CD4-positive, alpha-beta memory T cell (primary cell): Measurements from ENCODE around the gene MPRIP. TPM values are rescaled to one million over a fixed set of nuclear protein-coding genes. Genes with fewer than 3 reads are reported as not detected.
A peak's percentile ranks its signal among the peaks of the same experiment; 100 is the strongest.

Experiments used
- CTCF ChIA-PET: fragments of 350-600 bp; sonication (Branson Sonifier 250); formaldehyde crosslinking; loops from one replicate; lab custom pipeline; 2021; ENCODE audit warnings: inconsistent platforms; ENCODE audit not compliant: partially characterized antibody; lab: Charles Lee
- POLR2A ChIA-PET: fragments of 350-600 bp; sonication (Branson Sonifier 250); formaldehyde crosslinking; loops from one replicate; lab custom pipeline; 2021; ENCODE audit not compliant: partially characterized antibody; lab: Charles Lee
- DNase-seq, 5 donors: peaks; one replicate each; pipeline versions ENCODE4 v3.0.0 to v3.0.0-alpha.2; 2020 to 2022; ENCODE audit warnings: mixed read lengths in 1 of 5
- H3K27ac ChIP-seq: one replicate; pipeline ENCODE4 v1.7.0; 2013; ENCODE audit warnings: low read depth, low read length
- H3K27me3 ChIP-seq: 2 replicates; pipeline ENCODE4 v1.7.0; 2013; ENCODE audit warnings: mild to moderate bottlenecking, low read length, moderate library complexity; ENCODE audit not compliant: insufficient read depth
- H3K36me3 ChIP-seq: 2 replicates; pipeline ENCODE4 v1.7.0; 2013; ENCODE audit warnings: mild to moderate bottlenecking, low read length, moderate library complexity; ENCODE audit not compliant: insufficient read depth
- H3K4me1 ChIP-seq: 2 replicates; pipeline ENCODE4 v1.7.0; 2013; ENCODE audit warnings: mild to moderate bottlenecking, low read length, moderate library complexity; ENCODE audit not compliant: insufficient read depth
- H3K4me3 ChIP-seq, 2 donors: one replicate each; pipeline ENCODE4 v1.7.0; 2013; ENCODE audit warnings: low read length in 2 of 2, mild to moderate bottlenecking in 1 of 2
- H3K9me3 ChIP-seq, 2 donors: one replicate each; pipeline ENCODE4 v1.7.0; 2013; ENCODE audit warnings: low read length in 2 of 2, control low read depth in 1 of 2; ENCODE audit not compliant: control insufficient read depth in 1 of 2
- H3K27ac Mint-ChIP-seq, 7 donors: one replicate each; pipeline ENCODE4 v1.8.0; 2020 to 2021; ENCODE audit warnings: mixed read lengths in 7 of 7, mild to moderate bottlenecking in 6 of 7, inconsistent platforms in 3 of 7, moderate library complexity in 3 of 7
- H3K27me3 Mint-ChIP-seq, 2 donors: one replicate each; pipeline ENCODE4 v1.8.0; 2020 to 2021; ENCODE audit warnings: mixed read lengths in 2 of 2
- H3K36me3 Mint-ChIP-seq, 2 donors: one replicate each; pipeline ENCODE4 v1.8.0; 2020 to 2021; ENCODE audit warnings: mixed read lengths in 2 of 2, inconsistent platforms in 1 of 2, mild to moderate bottlenecking in 1 of 2
- H3K4me1 Mint-ChIP-seq, 4 donors: one replicate each; pipeline ENCODE4 v1.8.0; 2020 to 2021; ENCODE audit warnings: mixed read lengths in 4 of 4, mild to moderate bottlenecking in 1 of 4
- H3K4me3 Mint-ChIP-seq, 8 donors: one replicate each; pipeline ENCODE4 v1.8.0; 2020 to 2021; ENCODE audit warnings: mixed read lengths in 8 of 8, mild to moderate bottlenecking in 7 of 8, moderate library complexity in 6 of 8, inconsistent platforms in 3 of 8
- H3K9me3 Mint-ChIP-seq, 8 donors: one replicate each; pipeline ENCODE4 v1.8.0; 2020 to 2021; ENCODE audit warnings: mixed read lengths in 8 of 8, mild to moderate bottlenecking in 5 of 8, inconsistent platforms in 3 of 8, moderate library complexity in 1 of 8
- intact Hi-C: fragments of 100-400 bp; cut with micrococcal nuclease; formaldehyde crosslinking; loops from one replicate; pipeline ENCODE4 v1.15.1; 2023
- polyA plus RNA-seq, 2 donors: library from polyadenylated mRNA; unstranded; fragments of 300-500 nt; fragmentation: Illumina TruSeq; gene quantifications; one replicate each; pipeline ENCODE4 v1.2.3, GENCODE V29; 2021
- total RNA-seq, 2 experiments: library from RNA; stranded (reverse); gene quantifications; one replicate each; pipeline ENCODE4 v1.2.3, GENCODE V29; 2021

Gene MPRIP
- total and polyA plus RNA-seq, 4 experiments from 2014 or later, result 48.4 to 255 (median 152) TPM

- intact Hi-C loops, result no loop called here
- ChIA-PET POLR2A (no interaction called here), CTCF (no interaction called here)
- Histone ChIP-seq H3K27ac (no peak overlapping the region), H3K4me3 (no peak overlapping the region), H3K27me3 (no peaks in the 10 kb centered on the region), H3K9me3 (no peaks in the 10 kb centered on the region), H3K36me3 (peaks cover 20% of the 10 kb centered on the region), H3K4me1 (peaks cover 32% of the 10 kb centered on the region)
- H3K4me1 Mint-ChIP-seq, result peaks cover 31 to 55% (median 45%) of the 10 kb centered on the region in 4 donors
- H3K27ac Mint-ChIP-seq, result no peak overlapping the region
- peaks cover 3 to 10% of the 10 kb centered on the region in 2 donors for H3K36me3 Mint-ChIP-seq
- DNase-seq, result no peak
- H3K27me3 Mint-ChIP-seq, result no peaks in the 10 kb centered on the region
- H3K4me3 Mint-ChIP-seq, result no peak overlapping the region
- no peaks in the 10 kb centered on the region for H3K9me3 Mint-ChIP-seq
Measured at GRCh38 chr17:17059301-17059890, 17.1 kb downstream of the MPRIP start.

- intact Hi-C loops, result no loop called here
- no peaks in the 10 kb centered on the region for H3K9me3 ChIP-seq
- Mint-ChIP-seq H3K4me3 (no peak overlapping the region), H3K36me3 (peaks cover 3 to 10% of the 10 kb centered on the region in 2 donors), H3K27ac (peak overlapping the region in 5 of 7 donors; percentile 18 to 68 (median 36)), H3K9me3 (no peaks in the 10 kb centered on the region), H3K4me1 (peaks cover 36 to 60% (median 52%) of the 10 kb centered on the region in 4 donors), H3K27me3 (no peaks in the 10 kb centered on the region)
- H3K4me3 ChIP-seq, result no peak overlapping the region
- DNase-seq, result no peak
- peaks cover 40% of the 10 kb centered on the region for H3K4me1 ChIP-seq
- POLR2A ChIA-PET, result no interaction called here
- CTCF ChIA-PET, result no interaction called here
- peaks cover 20% of the 10 kb centered on the region for H3K36me3 ChIP-seq
- H3K27ac ChIP-seq, result no peak overlapping the region
- H3K27me3 ChIP-seq, result no peaks in the 10 kb centered on the region
Measured at GRCh38 chr17:17060001-17060922, 18.0 kb downstream of the MPRIP start.

GRCh38 chr17:17060930-17061329, 18.7 kb downstream of the MPRIP start:
- no peak overlapping the region for H3K4me3 ChIP-seq
- H3K36me3 ChIP-seq, result peaks cover 20% of the 10 kb centered on the region
- ChIA-PET CTCF (no interaction called here), POLR2A (no interaction called here)
- Mint-ChIP-seq H3K9me3 (no peaks in the 10 kb centered on the region), H3K4me1 (peaks cover 40 to 67% (median 57%) of the 10 kb centered on the region in 4 donors), H3K36me3 (peaks cover 3 to 10% of the 10 kb centered on the region in 2 donors), H3K4me3 (no peak overlapping the region), H3K27me3 (no peaks in the 10 kb centered on the region), H3K27ac (peak overlapping the region in 4 of 7 donors; percentile 23 to 68 (median 62))
- no peak overlapping the region for H3K27ac ChIP-seq
- peaks cover 47% of the 10 kb centered on the region for H3K4me1 ChIP-seq
- no peak for DNase-seq
- H3K9me3 ChIP-seq, result no peaks in the 10 kb centered on the region
- no peaks in the 10 kb centered on the region for H3K27me3 ChIP-seq
- intact Hi-C loops, result no loop called here

- Mint-ChIP-seq H3K36me3 (peaks cover 3 to 10% of the 10 kb centered on the region in 2 donors), H3K27me3 (no peaks in the 10 kb centered on the region), H3K4me3 (no peak overlapping the region), H3K9me3 (no peaks in the 10 kb centered on the region), H3K4me1 (peaks cover 44 to 70% (median 61%) of the 10 kb centered on the region in 4 donors), H3K27ac (peak overlapping the region in 4 of 7 donors; percentile 23 to 66 (median 44))
- Histone ChIP-seq H3K36me3 (peaks cover 20% of the 10 kb centered on the region), H3K4me3 (no peak overlapping the region), H3K9me3 (no peaks in the 10 kb centered on the region), H3K4me1 (peaks cover 49% of the 10 kb centered on the region), H3K27ac (no peak overlapping the region), H3K27me3 (no peaks in the 10 kb centered on the region)
- intact Hi-C loops, result no loop called here
- DNase-seq, result no peak
- ChIA-PET POLR2A (no interaction called here), CTCF (no interaction called here)
Measured at GRCh38 chr17:17061516-17061915, 19.3 kb downstream of the MPRIP start.

- intact Hi-C loops, result loop anchor here (2.0 kb wide), 1 partner anchor 16 kb away; no protein-coding TSS in a partner anchor
- no peaks in the 10 kb centered on the region for H3K9me3 ChIP-seq
- H3K4me1 ChIP-seq, result peaks cover 56% of the 10 kb centered on the region
- Mint-ChIP-seq H3K27me3 (no peaks in the 10 kb centered on the region), H3K27ac (peak overlapping the region in 5 of 7 donors; percentile 55 to 81 (median 63)), H3K9me3 (no peaks in the 10 kb centered on the region), H3K36me3 (peaks cover 3 to 8% of the 10 kb centered on the region in 2 donors), H3K4me1 (peaks cover 46 to 77% (median 59%) of the 10 kb centered on the region in 4 donors), H3K4me3 (peak overlapping the region in 1 of 8 donors; percentile 13)
- CTCF ChIA-PET, result no interaction called here
- no peaks in the 10 kb centered on the region for H3K27me3 ChIP-seq
- no peak overlapping the region for H3K4me3 ChIP-seq
- H3K36me3 ChIP-seq, result peaks cover 11% of the 10 kb centered on the region
- DNase-seq, result no peak
- POLR2A ChIA-PET, result interaction anchor here (1.8 kb wide), 1 partner anchor 8 kb away, joined by 5 read pairs; no protein-coding TSS in a partner anchor
- H3K27ac ChIP-seq, result no peak overlapping the region
Measured at GRCh38 chr17:17062356-17062755, 20.1 kb downstream of the MPRIP start.

- intact Hi-C loops, result loop anchor here (2.0 kb wide), 1 partner anchor 16 kb away; no protein-coding TSS in a partner anchor
- Mint-ChIP-seq H3K4me1 (peaks cover 47 to 77% (median 61%) of the 10 kb centered on the region in 4 donors), H3K27me3 (no peaks in the 10 kb centered on the region), H3K9me3 (no peaks in the 10 kb centered on the region), H3K27ac (peak overlapping the region; percentile 1 to 90 (median 78)), H3K36me3 (peaks cover 3 to 8% of the 10 kb centered on the region in 2 donors), H3K4me3 (peak overlapping the region in 4 of 8 donors; percentile 11 to 67 (median 26))
- Histone ChIP-seq H3K27me3 (no peaks in the 10 kb centered on the region), H3K9me3 (no peaks in the 10 kb centered on the region), H3K4me3 (no peak overlapping the region), H3K4me1 (peaks cover 56% of the 10 kb centered on the region), H3K36me3 (peaks cover 6% of the 10 kb centered on the region), H3K27ac (no peak overlapping the region)
- ChIA-PET POLR2A (interaction anchor here (1.8 kb wide), 1 partner anchor 9 kb away, joined by 5 read pairs; no protein-coding TSS in a partner anchor), CTCF (interaction anchor here (0.7 kb wide), 1 partner anchor 711 kb away, joined by 3 read pairs; no protein-coding TSS in a partner anchor)
- DNase-seq, result no peak
Measured at GRCh38 chr17:17062866-17063265, 20.6 kb downstream of the MPRIP start.
